DOHH2 (cell line): Measurements from ENCODE around the gene ZNF398.

Experiments
- H3F3A ChIP-seq: fragments of 200-600 bp; sonication (generic), shearing (Covaris generic); 2 replicates; pipeline ENCODE4 v1.6.0; 2016; ENCODE audit warnings: antibody characterized with exemption, mild to moderate bottlenecking; ENCODE audit not compliant: control insufficient read depth, insufficient read depth
- H3K27ac ChIP-seq: fragments of 200-600 bp; sonication (generic); 2 replicates; pipeline ENCODE4 v1.5.1; 2014; ENCODE audit warnings: low read depth, mild to moderate bottlenecking, low read length, moderate library complexity
- H3K27me3 ChIP-seq: fragments of 200-600 bp; sonication (generic); 2 replicates; pipeline ENCODE4 v1.6.1; 2014; ENCODE audit warnings: mild to moderate bottlenecking, low read length, mixed read lengths; ENCODE audit not compliant: control insufficient read depth
- H3K36me3 ChIP-seq: fragments of 200-600 bp; sonication (generic); 2 replicates; pipeline ENCODE4 v1.6.1; 2014; ENCODE audit warnings: mild to moderate bottlenecking, low read length, moderate library complexity, mixed read lengths; ENCODE audit not compliant: control insufficient read depth
- H3K4me1 ChIP-seq: fragments of 200-600 bp; sonication (generic); 2 replicates; pipeline ENCODE4 v1.6.1; 2014; ENCODE audit warnings: mild to moderate bottlenecking, low read length, mixed read lengths; ENCODE audit not compliant: control insufficient read depth
- H3K4me2 ChIP-seq: fragments of 200-600 bp; sonication (generic); 2 replicates; pipeline ENCODE4 v1.6.0; 2014; ENCODE audit warnings: mild to moderate bottlenecking, low read length, moderate library complexity
- H3K4me3 ChIP-seq: fragments of 200-600 bp; sonication (generic); 2 replicates; pipeline ENCODE4 v1.5.1; 2014; ENCODE audit warnings: mild to moderate bottlenecking, low read length, mixed read lengths
- H3K79me2 ChIP-seq: fragments of 200-600 bp; sonication (generic); 2 replicates; pipeline ENCODE4 v1.6.1; 2014; ENCODE audit warnings: mild to moderate bottlenecking, low read length, mixed read lengths; ENCODE audit not compliant: control insufficient read depth
- H3K9me2 ChIP-seq: fragments of 200-600 bp; sonication (generic); replicated peaks from 2 replicates; pipeline ENCODE4 v1.6.1; 2014; ENCODE audit warnings: mild to moderate bottlenecking, low read length, mixed read lengths; ENCODE audit not compliant: control insufficient read depth
- H3K9me3 ChIP-seq: fragments of 200-600 bp; sonication (generic); 2 replicates; pipeline ENCODE4 v1.6.1; 2014; ENCODE audit warnings: antibody characterized with exemption, low read length, mixed read lengths; ENCODE audit not compliant: control insufficient read depth, insufficient read depth
- H4K20me1 ChIP-seq: fragments of 200-600 bp; sonication (generic); 2 replicates; pipeline ENCODE4 v1.6.0; 2014; ENCODE audit warnings: low read depth, mild to moderate bottlenecking, antibody characterized with exemption, low read length, moderate library complexity; ENCODE audit not compliant: control insufficient read depth, insufficient read depth
- CTCF ChIP-seq: fragments of 200-600 bp; sonication (generic); IDR thresholded peaks from one replicate; pipeline ENCODE4 v1.5.1; 2014; ENCODE audit warnings: antibody characterized with exemption, mild to moderate bottlenecking, low read depth, low read length; ENCODE audit not compliant: poor library complexity, severe bottlenecking
- EZH2phosphoT487 ChIP-seq: fragments of 200-600 bp; sonication (generic); IDR thresholded peaks from 2 replicates; pipeline ENCODE4 v1.6.1; 2017; ENCODE audit warnings: borderline replicate concordance, mild to moderate bottlenecking, antibody characterized with exemption, low read length, moderate library complexity, mixed read lengths

Gene ZNF398

GRCh38 chr7:149154056-149154455, 6.8 kb downstream of the ZNF398 start:
- H3K4me3 ChIP-seq = no peak overlapping the region
- no peaks in the 10 kb centered on the region for H3K9me2 ChIP-seq
- TF ChIP-seq CTCF (no peak), EZH2phosphoT487 (no peak)
- 0 out of 2 replicates have a peak, but pooled peaks cover 2% of the 10 kb centered on the region for H3F3A ChIP-seq
- peaks cover 80% of the 10 kb centered on the region for H3K79me2 ChIP-seq
- H3K4me2 ChIP-seq = no peak overlapping the region
- H3K27ac ChIP-seq = no peak overlapping the region
- peaks cover 51% of the 10 kb centered on the region for H3K36me3 ChIP-seq
- H3K9me3 ChIP-seq = no peaks in the 10 kb centered on the region
- H3K27me3 ChIP-seq = no peaks in the 10 kb centered on the region
- H4K20me1 ChIP-seq = no peaks in the 10 kb centered on the region
- peaks cover 6% of the 10 kb centered on the region; the same call in 1 of the 2 replicates for H3K4me1 ChIP-seq

GRCh38 chr7:149156898-149157297, 9.6 kb downstream of the ZNF398 start:
- no peaks in the 10 kb centered on the region for H3K27me3 ChIP-seq
- H3K4me1 ChIP-seq = no peaks in the 10 kb centered on the region
- H3K79me2 ChIP-seq = peaks cover 76% of the 10 kb centered on the region
- 0 out of 2 replicates have a peak, but pooled peaks cover 2% of the 10 kb centered on the region for H3F3A ChIP-seq
- peaks cover 58% of the 10 kb centered on the region for H3K36me3 ChIP-seq
- no peaks in the 10 kb centered on the region for H3K9me3 ChIP-seq
- H3K4me3 ChIP-seq = no peak overlapping the region
- no peaks in the 10 kb centered on the region for H3K9me2 ChIP-seq
- H4K20me1 ChIP-seq = no peaks in the 10 kb centered on the region; the same call in 1 of the 2 replicates
- no peak overlapping the region for H3K27ac ChIP-seq
- TF ChIP-seq EZH2phosphoT487 (no peak), CTCF (no peak)
- H3K4me2 ChIP-seq = no peak overlapping the region

- Histone ChIP-seq H3K4me2 (no peak overlapping the region), H3K4me3 (no peak overlapping the region), H3K79me2 (peaks cover 43% of the 10 kb centered on the region), H4K20me1 (peaks cover 6% of the 10 kb centered on the region; the same call in 1 of the 2 replicates), H3K9me3 (no peaks in the 10 kb centered on the region), H3K27me3 (no peaks in the 10 kb centered on the region), H3K9me2 (no peaks in the 10 kb centered on the region), H3K36me3 (peaks cover 58% of the 10 kb centered on the region), H3F3A (peaks cover 11% of the 10 kb centered on the region; the same call in 1 of the 2 replicates), H3K4me1 (no peaks in the 10 kb centered on the region), H3K27ac (no peak overlapping the region)
- TF ChIP-seq EZH2phosphoT487 (no peak), CTCF (no peak)
These were observed 14.1 kb downstream of the ZNF398 start for GRCh38 chr7:149161241-149161848.
